Tongue (tissue), 2 donors: ENCODE data around the gene TRIO. TPM values are rescaled to one million over a fixed set of nuclear protein-coding genes. Genes with fewer than 3 reads are reported as not detected.

Experiments
- DNase-seq: peaks from one replicate; pipeline ENCODE4 v3.0.0-alpha.2; 2015
- total RNA-seq: library from RNA; depleted of rRNA; stranded (reverse); fragments of >200 nt; gene quantifications from one replicate; pipeline ENCODE4 v1.2.3, GENCODE V29; 2014

Gene TRIO
- total RNA-seq, 1 donor from 2014 or later: 188 TPM

DNA sequence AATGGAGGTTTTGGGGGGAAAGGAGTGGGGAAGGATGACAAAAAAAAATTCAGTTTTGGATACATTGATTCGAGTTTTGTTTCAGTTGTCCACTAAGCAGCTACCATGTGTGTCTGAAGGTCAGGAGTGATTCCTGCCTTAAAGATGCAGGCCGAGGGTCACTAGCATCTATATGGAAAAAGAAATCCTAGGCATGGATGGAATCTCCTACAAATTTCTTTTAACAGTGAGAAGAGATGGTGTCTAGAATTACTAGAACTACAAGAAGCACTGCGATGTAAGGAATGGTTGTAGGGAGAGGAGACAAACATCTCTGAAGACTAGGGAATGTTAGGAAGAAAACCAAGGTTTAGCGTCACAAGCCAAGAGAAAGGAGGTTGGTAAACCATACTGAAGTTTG lies 19.6 kb upstream of the TRIO start:
- no peak for DNase-seq

DNA sequence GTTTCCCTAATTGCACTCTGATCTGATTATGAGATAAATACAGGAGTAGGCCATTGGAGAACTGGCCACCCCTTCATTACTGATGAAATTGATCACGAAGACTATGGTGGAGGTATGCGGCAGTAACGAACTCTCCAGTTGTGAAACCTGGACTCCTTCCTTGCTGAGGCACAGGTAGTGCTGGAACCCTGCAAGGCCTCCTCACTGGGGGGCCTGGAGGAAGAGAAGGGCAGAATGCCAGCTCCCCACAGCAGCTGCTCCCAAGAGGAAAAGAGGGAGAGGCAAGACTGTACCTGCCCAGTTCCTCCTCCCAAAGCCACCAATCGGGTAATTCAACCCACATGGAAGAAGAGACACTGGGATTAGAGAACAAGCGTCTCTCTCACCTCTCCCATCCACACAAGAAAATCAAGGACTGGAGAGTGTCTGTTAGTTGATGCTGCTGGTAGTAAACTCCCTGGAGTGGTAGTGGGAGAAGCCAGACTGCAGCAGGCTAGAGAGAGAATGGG lies 19.1 kb upstream of the TRIO start:
- DNase-seq: no peak

DNA sequence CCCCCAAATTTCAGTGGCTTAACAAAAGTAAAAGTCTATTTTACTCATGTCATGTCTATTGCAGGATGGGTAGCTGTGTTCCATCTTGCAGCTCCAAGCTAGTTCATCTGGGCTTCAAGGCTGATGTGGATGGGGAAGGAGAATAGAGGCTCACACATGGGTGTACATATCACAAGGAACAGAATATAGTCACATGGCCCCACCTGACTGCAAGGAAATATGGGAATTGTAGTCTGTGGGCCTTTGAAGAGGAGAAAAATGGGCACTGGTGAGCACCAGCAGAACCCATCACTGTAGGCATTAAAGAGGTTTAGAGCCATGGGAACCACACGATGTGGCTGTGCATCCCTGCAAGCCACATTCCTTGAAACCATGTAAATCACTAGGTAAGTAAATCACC lies 17.9 kb upstream of the TRIO start:
- DNase-seq: no peak

DNA sequence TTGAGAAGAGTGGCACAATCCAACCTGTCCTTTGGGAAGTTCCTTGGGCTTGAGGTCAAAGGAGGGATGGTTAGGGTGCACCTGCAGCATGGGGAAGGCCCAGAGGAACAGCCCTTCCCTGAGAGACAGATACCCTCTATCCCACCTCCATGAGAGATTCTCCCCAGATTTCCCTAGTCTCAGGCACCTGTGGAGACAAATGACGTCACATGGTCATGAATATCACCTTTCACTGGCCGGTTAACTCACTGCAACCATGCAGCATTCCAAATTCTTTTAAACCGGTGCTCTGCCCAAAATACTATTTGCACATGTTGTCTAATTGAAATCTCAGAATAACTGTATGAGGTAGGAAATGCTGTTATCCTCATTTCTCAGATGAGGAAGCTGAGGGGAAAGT lies 15.6 kb upstream of the TRIO start:
- no peak for DNase-seq

DNA sequence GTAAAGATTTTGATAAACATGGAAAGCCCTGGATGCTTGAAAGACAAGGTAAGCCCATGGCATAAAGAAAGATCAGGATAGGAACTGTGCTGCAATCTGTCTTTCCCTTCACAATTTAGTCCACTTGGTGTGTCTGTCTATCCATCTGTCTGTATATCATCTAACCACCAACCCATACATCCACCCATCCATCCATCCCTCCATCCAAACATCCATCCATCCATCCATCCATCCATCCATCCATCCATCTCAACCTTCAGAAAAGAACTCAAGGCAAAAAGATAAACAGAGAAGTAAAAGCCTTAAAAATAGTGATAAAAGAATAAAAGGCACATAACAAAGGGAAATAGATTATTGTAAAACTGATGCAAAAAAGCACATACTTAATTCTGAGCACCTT lies 15.1 kb upstream of the TRIO start:
- DNase-seq: no peak

DNA sequence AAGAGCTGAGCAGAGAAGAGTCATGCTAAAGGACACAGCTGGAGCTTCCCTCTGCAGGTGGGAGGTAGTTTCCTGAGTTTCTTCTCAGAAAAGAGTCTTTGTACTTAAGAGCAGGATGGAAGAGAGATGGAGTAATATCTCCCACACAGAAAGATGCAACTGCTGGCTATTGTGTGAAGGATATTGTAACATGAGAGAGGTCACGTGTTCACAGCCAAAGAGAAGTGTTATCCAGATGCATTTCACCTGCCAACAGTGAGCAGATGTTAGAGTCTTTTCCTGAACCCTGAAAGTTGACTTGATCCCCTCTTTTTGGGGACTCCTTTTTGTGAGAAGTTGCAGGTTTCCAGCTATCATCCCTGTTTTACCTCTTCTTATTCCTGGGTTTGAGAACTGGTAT lies 14.0 kb upstream of the TRIO start:
- no peak for DNase-seq

DNA sequence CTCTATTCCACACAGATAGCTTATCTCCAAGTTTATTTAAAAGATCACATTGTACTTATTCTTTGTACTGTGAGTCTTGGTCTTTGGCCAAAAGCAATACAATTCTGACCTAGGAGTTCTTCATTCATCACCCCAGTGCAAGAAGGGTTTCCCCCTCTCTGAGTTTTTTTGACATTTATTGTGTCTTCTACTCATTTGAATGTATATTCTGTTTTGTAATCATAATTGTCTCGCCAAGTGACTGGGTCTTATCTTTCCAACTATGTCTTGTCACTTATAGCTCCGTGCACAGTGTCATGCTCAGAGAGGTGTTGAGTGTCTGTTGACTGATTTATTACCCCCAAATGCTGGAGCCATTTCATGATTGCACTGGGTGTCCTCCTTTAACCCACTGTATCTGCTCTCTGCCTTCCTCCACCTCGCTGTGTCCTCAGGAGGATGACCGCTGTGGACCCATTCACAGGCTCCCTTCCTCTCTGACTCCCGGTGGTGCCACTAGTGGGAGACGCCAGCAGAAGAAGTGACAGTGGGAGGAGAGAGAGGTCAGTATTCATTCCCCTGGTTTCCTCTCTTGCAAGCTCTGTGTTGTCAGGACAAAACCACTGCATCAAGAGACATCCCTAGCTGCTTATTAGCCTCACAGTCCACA lies 11.2 kb upstream of the TRIO start:
- no peak for DNase-seq

DNA sequence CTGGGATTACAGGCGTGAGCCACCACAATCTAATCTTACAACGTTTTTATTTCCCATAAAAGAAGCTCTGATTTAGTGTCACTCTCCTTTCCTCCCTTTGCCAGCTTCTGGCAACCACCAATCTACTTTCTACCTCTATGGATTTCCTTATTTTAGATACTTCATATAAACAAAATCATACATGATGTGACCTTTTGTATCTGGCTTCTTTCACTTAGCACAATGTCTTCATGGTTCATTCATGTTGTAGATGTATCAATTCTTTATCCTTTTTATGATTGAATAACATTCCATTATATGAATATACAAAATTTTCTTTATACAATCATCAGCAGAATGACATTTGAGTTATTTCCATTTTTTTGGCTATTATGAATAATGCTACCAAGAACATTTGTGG lies 9.7 kb upstream of the TRIO start:
- no peak for DNase-seq

DNA sequence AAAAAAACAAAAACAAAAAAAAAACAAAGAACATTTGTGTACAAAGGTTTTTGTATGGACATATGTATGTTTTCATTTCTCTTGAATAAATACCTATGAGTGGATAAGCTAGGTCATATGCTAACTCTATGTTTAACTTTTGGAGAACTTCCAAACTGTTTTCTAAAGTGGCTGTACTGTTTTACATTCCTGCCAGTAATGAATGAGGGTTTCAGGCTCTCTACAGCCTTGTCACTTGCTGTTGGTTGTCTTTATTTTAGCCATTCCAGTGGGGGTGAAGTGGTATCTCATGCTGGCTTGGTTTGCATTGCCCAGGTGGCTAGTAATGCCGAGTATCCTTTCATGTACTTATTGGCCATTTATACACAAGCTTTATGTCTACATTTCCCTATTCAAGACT lies 9.1 kb upstream of the TRIO start:
- DNase-seq: no peak

DNA sequence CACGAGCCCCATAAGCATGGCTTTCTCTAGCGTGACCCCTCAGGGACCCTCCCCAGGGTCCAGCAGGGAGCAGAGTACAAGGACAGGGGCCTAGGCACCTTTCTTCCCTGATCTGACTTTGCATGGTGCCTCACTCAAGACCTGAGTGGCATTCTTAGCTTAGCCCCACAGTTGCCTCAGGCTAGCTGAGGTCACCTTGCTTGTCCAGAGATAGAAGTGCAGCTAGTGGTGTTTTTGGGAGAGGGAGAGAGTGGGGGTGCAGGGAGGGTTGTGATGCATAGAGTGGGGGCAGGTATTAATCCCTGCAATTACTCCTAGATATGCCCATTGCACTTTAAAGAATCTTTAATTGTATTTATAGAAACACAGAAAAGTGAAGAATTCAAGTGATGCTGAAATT lies 8.4 kb upstream of the TRIO start:
- no peak for DNase-seq

DNA sequence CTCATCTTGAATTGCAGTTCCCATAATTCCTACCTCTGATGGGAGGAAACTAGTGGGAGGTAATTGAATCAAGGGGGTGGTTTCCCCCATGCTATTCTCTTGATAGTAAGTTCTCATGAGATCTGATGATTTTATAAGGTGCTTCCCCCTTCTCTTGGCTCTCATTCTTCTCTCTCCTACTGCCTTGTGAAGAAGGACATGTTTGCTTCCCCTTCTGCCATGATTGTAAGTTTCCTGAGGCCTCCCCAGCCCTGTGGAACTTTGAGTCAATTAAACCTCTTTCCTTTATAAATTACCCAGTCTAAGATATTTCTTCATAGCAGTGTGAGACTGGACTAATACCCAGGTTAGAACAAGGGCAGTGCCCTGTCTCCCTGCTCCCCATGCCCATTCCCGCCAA lies 7.5 kb upstream of the TRIO start:
- no peak for DNase-seq

DNA sequence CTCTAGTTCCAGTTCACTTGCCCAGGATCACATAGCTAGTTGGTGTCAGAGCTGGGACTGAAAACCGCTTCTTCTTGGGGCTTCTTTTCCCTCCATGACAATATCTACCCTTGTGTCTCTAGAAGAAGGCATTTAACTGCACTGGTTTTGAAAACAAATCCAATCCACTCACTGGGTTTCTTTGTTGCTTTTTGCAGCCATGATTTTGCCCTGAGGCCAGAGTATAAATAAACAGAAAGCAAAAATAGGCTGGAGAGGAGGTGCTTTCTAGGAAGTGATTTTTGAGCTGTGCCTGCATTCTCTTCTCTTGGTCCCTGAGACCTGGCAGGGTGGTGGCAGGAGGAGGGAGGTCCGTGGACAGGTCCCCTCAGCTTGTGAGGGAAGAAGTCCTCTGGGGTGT lies 6.9 kb upstream of the TRIO start:
- DNase-seq: no peak

DNA sequence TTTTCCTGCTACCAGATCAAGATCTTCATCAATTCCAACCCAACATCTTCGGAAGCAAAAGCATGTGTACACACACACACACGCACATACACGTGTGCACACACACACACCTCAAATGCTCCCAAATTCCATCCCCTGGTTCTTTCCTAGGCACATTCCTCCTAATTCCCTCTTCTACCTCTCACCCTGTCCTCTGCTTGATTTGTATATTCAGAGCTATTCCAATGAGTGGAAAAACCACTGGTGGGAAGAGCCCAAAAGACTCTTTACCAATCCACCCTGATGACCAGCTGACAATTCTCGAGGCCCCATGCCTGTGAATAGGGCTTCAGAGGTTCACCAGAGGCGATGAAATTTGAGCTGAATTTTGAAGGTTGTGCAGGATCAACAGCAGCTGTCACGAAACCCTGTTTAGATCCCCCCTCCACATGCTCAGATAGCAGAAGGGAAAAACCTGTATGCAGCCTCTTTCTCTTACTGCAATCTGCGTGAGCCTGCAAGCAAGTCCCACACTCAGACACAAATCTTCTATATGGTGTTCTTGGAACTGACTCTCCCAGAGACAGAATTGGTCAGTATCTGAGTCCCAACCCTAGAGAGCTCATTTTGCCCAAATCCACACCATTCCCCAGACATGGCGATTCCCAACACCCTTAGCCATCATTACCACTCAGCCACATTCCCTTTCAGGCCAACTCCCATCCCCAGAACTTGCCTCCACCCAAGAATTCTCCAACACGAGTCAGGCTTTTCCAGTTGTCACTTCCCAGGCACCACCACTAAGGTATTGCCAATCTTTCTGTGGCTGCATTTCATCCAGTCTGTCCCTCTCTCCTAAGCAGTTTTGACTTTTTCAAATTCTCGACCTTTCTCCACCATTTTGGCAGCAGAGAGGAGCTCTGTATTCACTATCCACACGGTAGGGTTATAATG lies 4.3 kb upstream of the TRIO start:
- DNase-seq: peak; percentile 79

DNA sequence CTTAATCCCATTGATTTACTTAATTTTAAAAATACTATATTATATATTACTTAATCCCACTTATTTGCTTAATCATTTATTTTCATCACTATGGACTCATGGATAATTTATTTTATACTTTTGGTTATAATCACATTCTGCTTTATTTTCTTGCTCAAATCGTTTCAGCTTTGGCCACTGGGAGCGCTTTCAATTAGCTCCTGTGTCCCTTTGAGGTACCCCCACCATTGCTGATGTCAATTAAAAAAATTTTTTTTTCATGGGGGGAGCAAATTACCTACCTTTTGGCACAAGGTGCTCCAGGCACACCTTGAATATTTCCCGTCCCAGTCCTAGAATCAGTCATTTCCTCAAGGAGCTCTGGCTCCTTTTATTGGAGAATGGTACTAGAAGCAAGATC lies 1.4 kb upstream of the TRIO start:
- no peak for DNase-seq

DNA sequence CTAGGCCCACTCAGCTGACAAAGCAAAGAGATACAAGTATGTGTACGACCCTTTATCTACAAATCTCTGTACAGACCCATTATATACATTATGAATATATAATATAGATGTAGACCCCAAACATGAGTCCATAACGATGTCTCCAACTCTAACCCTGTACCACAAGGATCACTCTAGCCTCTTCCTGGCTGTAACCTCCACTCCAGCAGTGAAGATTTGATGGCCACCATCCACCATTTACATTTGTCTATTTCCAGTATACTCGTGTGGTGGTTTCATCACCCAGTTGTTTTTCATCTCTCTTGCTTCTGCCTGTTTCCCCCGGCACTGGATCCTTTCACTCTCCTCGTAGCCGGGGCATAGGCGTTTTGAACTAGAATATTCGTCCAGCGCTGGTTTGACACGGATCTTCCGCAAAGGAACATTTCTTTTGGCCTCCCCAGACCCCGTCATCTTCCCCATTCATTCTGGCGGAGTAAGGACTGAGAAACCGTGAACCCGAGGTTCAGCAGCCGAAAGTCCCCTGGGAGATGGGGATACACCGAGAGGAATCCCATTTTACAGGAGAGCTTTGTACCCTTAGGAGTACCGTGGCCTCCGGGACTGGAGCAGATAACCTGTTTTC lies 828 bp upstream of the TRIO start:
- DNase-seq: no peak

DNA sequence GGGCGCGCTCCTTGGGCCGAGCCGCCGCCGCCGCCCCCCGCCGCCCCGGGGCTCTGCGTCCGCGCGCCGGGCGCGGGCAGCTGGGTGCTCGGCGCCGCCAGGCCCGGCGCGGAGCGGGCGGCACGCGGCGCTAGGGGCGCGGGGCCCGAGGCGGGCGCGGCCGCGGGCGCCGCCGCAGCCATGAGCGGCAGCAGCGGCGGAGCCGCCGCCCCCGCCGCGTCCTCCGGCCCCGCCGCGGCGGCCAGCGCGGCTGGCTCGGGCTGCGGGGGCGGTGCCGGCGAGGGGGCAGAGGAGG lies 351 bp downstream of the TRIO start:
- no peak for DNase-seq

DNA sequence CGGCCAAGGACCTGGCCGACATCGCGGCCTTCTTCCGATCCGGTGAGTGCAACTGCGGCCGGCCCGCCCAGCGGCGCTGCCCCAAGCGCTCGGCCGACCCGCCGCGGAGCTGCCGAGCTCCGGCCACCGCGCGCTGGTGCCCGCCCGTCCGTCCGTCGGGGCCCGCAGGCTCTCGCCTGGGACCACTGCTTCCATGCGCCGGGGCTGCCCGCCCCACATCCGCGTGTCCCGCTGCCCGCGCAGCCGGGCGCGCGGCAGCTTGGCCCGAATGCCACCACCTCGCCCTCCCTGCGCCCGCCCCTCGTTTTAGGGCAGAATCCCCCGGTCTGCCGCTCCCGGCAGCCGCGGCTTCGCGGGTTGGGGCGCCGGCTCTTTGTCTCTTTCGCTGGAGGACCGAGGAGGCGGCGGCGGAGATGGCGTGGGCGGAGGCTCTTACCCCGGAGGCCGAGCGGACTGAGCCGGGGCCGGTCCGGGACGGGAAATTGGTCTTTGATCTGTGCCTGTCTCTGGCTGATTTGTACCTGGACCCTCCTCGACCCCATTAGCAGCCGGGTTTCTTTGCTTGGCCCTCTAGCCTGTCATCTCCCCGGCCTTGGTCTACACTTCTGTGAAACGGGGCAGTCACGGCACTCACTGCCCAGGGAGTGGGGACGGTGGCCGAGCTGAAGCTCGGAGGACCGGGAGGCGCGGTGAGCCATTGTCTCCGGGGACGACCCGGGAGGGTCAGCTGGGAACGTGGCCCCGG lies 871 bp downstream of the TRIO start:
- DNase-seq: peak; percentile 45

DNA sequence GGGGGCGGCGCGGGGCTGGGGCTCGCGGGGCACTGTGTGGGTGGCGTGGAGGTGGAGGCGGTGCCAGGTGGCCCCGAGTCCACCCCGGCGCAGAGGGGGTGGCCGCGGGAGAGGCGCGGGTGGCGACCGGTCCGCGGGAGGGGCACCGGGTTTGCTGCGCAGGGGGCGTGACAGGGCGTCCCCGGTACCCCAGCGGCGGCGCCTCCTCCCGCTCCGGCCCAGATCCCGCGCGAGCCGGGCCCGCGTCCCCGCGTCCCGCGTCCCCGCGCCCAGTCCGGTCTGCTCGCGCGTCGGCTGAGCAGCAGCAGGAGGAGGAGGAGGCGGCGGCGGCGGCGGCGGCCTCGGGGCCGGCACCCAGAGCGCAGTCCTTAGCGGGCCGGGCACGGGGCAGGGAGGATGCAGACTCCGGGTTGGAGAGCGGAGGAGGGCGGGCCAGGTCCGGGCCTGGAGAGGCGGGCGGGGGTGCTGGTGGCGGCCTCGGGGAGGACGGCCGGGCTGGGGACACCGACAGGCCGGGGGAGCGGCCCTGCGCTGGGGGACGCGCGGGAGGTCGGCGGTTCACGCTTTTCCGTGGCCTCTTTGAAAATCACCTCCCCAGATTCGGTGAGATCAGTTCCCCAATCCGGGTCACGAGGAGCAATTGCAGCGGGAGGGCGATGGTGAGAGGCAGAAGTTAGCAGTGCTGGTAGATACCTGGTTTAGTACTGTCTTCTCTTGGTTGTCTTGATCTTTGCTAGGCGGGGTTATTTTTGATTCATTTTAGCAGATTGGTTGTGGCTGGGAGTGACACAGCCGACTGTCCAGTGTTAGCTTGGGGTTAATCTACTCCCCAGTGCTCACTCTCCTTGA lies 1.7 kb downstream of the TRIO start:
- peak; percentile 79 for DNase-seq

DNA sequence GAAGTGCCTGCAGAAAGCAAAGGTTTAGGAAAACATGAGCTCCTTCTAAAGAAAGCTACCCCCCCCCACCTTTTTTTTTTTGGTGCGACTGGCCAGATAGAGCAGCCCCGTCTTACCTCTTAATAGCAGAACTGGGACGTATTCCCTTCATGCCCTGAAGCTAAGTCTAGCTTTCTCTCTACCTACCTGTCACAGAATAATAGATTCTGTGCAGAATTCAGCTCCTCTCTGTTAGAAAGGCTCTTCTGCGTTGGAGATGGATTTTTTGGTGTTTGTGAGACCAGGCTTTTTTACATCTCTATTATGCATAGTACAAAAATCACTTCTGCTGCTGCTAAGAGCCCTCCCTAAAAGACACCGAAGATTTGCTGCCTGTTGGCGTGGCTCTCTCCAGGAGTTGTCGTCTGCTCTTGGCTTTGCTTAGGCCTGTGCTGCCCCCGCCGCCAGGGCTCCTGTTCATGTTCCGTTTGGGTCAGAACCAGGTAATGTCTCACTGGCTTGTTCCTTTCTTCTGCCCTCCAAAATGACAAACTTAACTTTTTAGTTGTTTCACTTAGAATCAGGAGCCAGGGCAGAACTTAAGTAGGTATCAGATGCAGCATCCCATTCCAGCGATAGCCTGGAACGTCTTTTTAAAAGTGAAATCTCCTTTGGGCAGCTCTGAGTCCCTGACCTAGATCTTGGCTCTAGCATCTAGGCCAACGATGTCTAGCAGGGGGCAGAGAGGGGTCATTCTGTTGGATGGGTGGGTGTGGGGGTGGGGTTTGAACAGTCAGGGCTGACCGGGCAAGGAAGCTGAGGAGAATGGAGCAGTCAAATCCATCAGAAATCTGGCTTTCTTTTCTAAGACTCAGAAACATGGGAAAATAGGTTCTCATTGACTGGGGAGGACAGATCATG lies 2.5 kb downstream of the TRIO start:
- no peak for DNase-seq

DNA sequence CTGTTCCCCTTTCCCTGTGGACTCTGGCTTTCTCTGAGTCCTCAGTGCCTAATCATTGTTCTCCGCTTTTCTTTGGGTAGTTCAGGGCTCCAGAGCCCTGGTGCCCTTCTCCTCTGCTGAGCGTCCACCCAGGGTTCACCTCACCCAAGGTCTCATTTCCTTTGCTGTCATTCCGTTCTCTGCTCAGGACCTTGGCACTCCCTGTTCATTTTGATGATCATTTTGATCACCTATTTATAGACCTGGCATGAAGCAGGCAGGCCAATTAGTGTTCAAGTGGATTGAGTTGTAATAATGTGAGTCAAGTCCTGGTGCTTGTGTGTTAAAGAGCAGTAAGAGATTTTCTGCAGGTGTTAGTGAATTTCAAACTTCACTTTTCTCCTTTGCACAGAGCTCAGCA lies 3.6 kb downstream of the TRIO start:
- no peak for DNase-seq

DNA sequence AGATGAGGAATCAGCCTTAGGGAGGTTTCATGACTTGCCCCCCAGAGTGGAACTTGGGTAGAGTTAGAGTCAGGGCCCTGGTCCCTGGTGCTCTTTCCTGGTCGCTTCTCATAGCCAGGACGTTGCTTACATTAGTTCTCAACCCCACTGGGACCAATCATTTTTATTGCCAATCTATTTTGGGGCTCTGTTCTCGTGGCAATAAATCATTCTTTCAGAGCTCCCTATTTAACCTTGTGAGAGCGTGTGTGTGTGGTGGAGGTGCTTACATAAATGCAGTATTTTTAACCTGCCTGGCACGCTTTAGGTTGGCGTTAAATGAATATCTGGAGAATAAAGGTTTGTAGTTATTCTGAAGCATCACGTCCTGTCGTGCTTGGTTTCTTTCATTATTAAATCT lies 4.1 kb downstream of the TRIO start:
- no peak for DNase-seq
